Activated CD4-positive, alpha-beta T cell treated with anti-CD3 and anti-CD28 coated beads for 4 hours (primary cell): ENCODE measurements around the gene TMED4.
"Not testable (repeated sequence)": the region's sequence is repeated elsewhere in the genome, so short reads cannot be mapped to it uniquely, and the experiment has no call there.

Experiments
- DNase-seq, 2 donors: peaks; one replicate each; pipeline ENCODE4 v3.0.0-alpha.2; 2020

The TMED4 gene

DNA sequence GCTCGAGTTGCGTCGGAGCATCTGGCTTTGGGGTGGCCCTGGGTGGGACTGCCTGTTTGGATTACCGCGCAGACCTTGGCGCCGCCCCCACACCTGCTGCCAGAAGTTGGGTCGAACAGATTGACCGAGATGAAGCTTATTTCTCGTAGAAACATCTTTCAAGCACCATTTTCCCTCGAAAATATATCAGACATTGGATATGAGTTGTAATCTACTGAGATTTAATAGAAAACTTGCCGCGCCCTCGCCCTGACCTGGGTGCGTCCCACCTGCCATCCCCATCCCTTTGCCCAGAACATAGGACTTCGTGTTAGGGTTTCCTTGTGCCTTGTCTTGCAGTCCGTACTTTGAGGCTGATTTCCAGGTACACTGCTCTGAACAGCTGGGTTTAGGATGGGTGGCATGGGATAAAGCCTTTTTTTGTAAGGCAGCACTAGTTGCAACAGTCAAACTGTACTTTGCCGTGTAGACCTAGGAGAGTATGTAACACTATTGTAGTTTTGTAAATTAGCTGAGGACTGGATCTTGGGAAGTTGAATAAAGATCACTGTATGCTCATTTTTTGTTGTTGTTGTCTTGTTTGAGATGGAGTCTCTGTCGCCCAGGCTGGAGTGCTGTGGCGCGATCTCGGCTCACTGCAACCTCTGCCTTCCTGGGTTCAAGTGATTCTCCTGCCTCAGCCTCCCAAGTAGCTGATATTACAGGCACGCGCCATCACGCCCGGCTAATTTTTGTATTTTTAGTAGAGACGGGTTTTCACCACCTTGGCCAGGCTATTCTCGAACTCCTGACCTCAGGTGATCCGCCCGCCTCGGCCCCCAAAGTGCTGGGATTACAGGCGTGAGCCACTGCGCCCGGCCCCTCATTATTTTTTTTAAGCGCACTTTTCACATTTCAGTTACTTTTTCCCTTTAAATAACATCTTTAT, 25.4 kb upstream of the TMED4 start:
- no peak for DNase-seq

DNA sequence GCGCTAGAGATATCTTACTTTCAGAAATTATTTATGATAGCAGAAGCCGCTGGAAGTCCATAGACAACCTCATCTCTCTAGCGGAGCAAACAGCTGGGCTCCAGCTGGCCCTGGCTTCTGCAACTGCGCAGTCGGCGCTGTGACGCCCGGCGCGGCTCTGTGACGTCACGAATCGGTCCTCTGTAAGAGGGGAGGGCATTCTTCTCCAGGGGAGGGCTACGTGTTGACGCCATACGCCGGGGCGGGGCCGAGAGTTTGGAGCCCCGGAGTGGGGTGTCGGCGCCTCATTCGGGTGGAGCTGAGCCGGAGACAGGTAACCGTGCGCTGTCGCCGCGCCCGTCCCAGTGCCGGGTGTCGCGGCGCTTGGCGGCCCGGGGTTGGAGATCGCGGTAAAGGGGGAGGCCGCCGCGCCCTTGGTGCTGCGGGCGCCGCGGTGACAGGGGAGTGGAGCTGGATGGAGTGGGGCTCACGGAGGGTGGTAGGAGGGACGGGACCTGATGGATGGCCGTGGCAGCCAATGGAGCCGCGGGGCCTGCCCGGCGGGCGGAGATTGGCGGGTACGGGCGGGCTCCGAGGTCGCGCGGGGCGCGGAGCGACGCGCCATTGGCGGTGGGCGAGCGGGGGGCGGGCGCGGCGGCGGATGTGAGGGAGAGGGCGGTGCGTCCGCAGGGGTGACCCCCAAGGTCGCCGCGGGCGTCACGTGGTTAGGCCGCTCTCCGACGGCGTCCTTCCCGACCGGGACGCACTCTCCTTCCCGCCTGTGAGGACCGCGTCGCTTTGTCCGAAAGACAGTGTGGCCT, 24.5 kb upstream of the TMED4 start, which contains the start of gene OGDH:
Gene OGDH (plus strand): TSS at position 287 of the 800 bp plus-strand sequence. CDS start 17,717 bp downstream, outside the sequence.
- DNase-seq, result peak; percentile 99 to 100

DNA sequence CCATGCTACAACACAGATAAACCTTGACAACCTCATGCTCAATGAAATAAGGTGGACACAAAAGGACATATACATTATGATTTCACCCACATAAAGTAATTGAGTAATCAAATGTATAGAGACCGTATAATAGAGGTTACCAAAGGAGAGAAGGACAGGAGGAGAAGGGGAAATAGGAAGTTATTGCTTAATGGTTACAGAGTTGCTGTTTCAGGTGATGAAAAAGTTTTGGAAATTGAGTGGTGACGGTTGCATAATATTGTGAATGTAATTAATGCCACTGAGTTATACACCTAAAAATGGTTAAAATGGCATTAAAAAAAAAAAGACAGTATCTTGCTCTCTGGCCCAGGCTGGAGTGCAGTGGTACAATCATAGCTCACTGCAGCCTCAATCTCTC, 22.9 kb upstream of the TMED4 start:
- DNase-seq, result no peak

DNA sequence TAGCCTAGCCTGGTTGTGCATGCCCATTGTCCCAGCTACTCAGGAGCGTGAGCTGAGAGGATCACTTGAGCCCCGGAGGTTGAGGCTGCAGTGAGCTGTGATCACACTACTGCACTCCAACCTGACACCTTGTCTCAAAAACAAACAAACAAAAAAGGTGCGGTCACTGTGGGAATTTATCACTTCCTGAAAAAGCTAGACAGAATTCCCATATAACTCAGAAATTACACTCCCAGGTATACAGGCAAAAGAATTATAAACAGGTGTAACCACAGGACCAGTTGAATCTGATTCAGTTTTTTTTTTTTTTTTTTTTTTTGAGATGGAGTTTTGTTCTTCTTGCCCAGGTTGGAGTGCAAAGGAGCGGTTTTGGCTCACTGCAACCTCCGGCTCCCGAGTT, 21.2 kb upstream of the TMED4 start:
- no peak for DNase-seq

DNA sequence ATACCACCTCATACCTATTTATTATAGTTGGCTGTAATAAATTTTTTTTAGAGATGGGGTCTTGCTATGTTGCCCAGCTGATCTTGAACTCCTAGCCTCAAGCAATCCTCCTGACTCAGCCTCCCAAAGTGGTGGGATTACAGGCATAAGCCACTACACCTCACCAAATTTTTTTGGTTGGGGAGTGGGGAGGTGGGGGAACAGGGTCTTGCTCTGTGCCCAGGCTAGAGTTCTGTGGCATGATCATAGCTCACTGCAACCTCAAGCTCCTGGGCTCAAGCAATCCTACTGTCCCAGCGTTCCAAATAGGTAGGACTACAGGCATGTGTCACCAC, 20.5 kb upstream of the TMED4 start:
- DNase-seq, result no peak

DNA sequence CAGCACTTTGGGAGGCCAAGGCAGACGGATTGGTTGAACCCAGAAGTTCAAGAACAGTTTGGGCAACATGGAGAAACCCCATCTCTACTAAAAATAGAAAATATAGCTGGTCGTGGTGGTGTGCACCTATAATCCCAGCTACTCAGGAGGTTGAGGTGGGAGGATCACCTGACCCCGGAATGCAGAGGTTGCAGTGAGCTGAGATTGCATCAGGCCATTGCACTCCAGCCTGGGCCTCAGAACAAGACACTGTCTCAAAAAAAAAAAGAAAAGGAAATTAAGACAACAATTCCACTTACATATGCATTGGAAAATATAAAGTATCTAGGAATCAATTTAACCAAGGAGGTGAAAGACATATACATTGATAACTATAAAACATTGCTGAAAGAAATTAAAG, 17.2 kb upstream of the TMED4 start:
- no peak for DNase-seq

DNA sequence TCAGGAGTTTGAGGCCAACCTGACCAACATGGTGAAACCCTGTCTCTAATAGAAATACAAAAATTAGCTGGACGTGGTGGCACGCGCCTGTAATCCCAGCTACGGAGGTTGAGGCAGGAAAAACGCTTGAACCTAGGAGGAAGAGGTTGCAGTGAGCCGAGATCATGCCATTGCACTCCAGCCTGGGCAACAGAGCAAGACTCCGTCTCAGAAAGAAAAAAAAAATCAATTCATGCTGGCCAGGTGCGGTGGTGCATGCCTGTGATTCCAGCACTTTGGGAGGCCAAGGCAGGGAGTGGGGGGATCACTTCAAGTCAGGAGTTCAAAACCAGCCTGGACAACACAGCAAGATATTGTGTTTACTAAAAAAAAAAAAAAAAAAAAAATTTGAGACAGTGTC, 15.2 kb upstream of the TMED4 start:
- not testable (repeated sequence) for DNase-seq

DNA sequence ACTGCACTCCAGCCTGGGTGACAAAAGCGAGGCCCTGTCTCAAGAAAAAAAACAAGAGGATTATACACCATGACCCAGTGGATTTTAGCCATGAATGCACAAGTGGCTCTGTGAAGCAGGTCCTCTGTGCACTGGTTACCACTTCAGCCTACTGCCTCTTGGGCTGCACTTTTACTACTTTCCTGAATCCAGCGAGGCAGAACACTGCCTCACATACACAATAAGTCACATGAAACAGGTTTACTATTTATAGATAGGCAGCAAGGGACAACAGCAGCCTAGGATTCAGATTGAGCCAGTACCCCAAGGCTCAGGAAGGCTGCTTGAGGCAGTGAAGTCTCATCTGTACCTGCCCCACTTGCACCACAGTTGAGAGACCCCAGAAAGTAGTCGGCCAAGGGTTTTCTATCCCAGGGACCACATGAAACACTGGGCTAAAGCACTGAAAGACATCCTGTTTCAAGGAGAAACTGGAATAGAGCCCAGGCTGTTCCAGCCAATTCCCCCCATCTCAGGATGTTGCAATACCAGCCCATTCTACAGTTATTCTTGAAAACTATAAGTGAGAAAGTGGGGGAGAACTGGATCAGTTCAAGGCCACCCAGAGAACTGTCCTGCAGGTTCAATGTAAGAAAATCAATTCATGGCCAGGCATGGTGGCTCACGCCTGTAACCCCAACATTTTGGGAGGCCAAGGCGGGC, 14.1 kb upstream of the TMED4 start:
- no peak for DNase-seq

DNA sequence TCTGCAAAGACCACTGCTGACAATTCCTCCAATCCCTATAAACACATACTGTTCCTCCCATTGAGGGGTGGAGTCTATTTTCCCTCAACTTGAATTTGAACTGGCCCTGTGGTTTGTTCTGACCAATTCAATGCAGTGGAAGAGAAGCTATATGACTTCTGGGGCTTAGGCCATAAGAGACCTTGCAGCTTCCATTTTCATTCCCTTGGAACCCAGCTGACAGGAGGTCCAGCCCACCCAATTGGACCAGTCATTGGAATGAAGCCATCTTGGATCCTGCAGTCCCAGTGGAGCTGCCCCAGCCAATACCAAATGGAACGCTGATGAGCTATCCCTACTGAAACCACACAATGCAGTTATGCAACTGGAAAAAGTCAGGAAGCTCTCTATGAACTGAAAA, 8.9 kb upstream of the TMED4 start:
- no peak for DNase-seq

DNA sequence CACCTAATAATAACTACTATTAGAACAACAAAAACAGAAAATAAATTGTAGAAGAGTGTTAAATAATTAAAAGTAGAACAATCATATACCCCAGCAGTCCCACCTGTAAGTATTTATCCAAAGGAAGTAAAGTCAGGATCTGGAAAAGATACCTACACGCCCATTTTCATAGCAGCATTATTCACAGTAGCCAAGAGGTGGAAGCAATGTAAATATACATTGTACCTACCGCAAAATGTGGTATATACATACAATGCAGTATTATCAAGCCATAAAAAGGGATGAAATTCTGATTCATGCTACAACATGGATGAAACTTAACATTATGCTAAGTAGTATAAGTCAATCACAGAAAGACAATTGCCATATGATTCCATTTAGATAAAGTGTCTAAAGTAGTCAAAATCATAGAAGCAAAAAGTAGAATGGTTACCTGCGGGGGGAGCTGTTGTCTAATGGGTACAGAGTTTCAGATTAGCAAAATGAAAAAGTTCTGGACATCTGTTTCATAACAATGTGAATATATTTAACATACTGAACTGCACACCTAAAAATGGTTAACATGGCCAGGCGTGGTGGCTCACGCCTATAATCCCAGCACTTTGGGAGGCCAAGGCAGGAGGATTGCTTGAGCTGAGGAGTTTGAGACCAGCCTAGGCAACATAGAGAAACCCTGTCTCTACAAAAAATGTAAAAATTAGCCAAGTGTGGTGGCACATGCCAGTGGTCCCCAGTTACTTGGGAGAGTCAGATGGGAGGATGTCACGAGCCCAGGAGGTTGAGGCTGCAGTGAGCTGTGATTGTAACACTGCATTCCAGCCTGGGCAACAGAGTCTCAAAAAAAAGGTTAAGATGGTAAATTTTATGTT, 6.0 kb upstream of the TMED4 start:
- peak; percentile 57 to 74 for DNase-seq

DNA sequence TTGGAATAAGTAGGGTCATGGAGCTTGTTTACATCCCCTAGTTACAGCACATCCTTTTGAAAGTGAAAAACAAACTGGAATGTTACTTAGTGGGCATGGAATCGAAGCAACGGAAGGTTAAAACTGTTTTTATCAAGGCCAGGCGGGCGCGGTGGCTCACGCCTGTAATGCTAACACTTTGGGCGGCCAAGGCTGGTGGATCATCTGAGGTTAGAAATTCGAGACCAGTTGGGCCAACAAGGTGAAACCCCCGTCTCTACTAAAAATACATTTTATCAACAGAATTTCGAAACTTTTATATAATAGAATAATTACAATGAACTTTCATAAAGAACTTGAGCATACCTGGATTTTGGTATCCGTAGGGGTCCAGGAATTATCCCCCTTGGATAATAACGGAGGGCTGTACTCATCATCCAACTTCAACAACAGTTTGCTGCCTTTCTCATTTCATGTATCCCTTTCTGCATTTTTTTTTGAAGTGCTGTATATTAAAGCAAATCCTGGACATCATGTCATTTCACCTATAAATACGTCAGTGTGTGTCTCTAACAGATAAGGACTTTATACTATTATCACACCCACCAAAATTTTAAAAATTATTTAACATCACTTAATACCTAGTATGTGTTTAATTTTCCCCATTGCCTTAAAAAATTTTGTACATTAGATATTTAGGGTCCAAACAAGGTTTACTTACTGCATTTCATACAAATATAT, 1.3 kb upstream of the TMED4 start:
- no peak for DNase-seq

DNA sequence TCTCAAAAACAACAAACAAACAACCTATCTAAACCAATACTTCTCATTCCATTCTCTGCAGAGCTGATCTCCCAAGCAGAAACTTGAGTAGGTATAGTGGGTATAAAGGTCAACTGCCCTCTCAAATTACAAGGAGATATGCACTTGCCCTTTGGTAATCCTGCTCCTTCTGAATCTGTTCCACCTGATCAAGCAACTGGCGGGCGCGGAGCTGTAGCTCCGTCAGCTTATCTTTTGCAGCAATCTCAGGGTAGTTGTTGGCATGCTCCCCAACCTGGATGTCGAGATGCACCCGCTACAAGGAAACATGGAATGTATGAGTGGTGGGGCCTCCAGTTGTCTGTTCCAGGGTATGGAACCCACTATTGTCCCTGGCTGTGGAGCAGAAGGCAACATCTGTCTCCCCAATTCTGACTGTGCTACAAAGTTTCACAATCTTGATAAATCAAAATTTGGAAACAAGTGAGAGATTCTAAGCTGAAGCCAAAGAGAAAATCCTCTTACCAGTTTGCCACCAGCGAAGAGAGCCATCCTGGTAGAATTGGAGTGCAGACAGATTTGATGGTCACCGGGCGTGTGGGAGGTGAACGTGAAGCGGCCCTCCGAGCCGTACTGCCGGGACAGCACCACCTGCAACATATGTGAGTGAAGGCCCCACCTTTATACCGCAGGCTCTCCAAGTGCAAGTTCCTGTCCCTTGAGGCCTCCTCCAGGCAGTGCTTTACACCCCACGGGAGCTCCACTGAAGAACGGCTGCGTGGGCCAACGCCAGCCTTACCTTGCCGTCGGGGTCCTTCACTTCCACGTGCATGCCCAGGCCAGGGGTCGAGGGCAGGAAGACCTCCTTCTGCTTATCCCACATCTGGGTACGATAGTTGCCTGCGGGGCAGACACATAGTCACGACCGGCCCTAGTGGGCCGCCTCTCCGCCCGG, 819 bp downstream of the TMED4 start:
- peak; percentile 39 to 44 for DNase-seq

DNA sequence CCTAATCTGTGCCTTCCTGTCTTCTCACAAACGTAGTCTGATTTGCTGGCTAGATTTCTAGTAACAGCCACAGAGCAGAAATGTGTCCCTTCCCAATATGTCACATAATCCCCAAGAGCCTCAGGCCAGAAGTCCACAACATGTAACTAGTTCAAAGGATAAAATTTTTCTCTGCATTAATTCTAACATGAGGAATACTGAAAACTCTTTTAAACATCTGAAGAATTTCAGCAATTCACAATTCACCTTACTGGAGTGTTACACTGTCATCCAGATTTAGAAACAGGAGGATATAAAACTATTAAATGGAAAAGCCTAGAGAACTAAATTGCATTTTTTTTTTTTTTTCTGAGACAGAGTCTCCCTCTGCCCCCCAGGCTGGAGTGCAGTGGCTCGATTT, 5.8 kb downstream of the TMED4 start:
- DNase-seq, result no peak

DNA sequence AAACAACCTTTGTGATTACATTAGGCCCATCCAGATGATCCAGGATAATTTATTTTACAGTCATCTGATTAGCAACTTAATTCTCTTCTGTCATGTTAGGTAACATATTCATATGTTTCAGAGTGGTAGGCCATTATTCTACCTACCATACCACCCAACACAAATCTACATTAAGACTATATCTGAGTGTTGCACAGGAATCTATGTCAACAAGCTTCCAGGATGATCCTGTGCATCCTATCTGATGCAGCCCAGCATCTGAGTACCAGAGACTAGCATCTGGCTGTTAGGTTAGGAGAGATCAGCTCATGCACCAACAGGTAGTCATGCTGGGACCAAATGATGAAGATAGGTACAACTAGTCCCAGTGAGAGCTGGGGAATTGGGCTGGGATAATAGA, 7.0 kb downstream of the TMED4 start:
- no peak for DNase-seq

DNA sequence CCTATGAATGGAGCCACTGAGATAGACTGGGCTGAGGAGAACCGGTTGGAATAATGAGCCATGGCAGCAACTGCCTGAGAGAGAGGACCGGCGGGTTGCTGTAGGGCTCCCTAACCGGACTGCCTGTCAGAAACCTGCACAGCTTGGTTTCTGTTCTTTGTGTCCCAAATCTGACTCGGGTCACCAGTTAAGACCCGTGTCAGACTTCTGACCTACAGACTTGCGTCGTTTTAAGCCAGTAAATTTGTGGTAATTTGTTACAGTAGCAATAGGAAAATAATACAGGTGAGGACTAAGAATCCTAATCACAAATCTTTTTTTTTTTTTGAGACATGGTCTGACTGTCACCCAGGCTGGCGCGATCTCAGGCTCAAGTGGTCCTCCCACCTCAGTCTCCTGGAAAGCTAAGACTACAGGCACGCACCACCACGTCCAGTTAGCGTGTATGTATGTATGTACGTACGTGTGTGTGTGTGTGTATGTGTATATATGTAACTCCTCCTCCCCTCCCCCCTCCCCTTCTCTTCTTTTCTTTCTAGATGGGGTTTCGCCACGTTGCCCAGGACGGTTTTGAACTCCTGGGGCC, 7.7 kb downstream of the TMED4 start:
- no peak for DNase-seq

DNA sequence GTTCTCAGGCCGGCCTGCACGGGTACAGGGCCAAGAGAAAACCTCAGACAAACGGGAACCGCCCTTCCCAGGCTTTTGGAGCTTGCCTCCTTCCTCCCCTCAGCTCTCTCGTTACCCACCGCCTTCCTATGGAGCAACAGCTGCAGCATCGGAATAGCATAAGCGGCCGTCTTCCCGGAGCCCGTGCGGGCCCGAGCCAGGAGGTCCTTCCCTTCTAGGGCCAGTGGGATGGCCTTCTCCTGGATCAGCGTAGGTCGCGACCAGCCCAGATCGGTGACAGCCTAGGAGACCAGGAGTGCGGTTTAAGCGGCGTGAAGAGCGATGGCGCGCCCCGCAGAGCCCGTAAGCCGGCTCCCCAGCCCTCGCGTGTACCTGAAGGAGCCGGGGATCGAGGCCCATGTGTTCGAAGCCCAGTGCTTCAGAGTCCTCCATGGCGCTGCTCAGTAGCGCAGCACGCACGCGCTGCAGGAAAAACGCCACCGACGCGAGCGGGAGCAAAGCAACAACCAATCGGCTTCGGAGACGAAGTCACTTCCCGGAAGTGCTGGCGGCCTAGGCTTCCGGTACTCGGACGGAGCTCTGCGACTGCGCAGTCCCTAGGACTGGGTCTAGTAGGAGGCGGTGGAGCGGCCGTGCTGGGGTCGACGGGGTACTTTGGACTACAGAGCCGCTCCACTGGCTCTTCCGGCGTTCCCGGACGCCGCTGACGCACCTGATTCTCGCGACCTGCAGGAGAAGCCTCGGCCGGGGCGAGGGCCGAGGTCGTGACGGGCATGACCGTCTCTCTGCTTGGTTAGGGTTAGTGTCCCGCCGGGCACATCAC, 8.4 kb downstream of the TMED4 start, which contains the start of gene DDX56:
Gene DDX56 (minus strand): TSS at position 445 of the 823 bp plus-strand sequence. CDS start 13 bp downstream, at position 432.
- DNase-seq, result peak; percentile 90 to 93

DNA sequence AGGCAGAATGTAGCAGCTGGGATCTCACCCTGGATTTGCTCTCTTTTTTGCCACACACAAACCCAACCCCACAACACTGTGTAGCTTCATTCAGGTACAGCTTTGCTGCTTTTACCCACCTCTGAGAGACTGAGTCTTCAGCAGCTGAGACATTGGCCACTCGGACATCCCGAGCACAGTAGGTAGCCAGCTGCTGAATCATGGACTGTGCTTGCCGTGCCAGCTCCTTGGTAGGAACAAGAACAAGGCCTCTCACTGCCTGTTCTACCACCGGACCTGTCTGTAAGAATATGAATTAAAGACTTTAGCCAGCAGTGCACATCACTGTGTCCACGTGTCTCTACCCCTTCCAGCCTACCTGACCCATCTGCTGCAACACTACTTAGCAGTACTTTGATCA, 9.3 kb downstream of the TMED4 start:
- no peak for DNase-seq

DNA sequence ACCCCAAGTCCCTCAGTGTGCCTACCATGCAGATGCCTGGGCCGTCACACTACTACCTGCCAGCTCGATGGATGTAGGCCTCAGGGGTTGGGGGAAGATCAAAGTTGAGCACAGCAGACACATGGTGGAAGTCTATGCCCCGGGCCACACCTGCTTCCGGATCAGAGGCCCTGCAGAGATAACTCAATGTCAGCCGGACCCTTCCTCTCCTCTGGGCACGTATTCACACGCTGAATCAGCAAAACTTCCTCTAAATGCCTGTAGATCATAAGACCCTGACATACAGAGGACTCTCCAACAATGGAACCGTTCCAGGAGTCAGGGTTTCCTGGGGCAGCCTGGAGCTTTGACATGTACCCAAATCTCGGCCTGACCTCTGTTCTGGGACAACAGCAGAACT, 12.1 kb downstream of the TMED4 start:
- no peak for DNase-seq
